GM23338 (cell line): ENCODE results near the gene MT1F. TPM values are rescaled to one million over a fixed set of nuclear protein-coding genes. Genes with fewer than 3 reads are reported as not detected.

Source experiments
- ATAC-seq: fragments of 200-7000 bp; cut with Tn5 transposase; 3 replicates; pipeline ENCODE4 v1.9.1; 2020
- DNase-seq: peaks from one replicate; pipeline ENCODE4 v3.0.0-alpha.2; 2015; ENCODE audit warnings: low spot score
- H2AFZ ChIP-seq: fragments of 200-600 bp; sonication (generic); 2 replicates; pipeline ENCODE4 v1.8.0; 2016; ENCODE audit warnings: antibody characterized with exemption, mild to moderate bottlenecking, moderate library complexity
- H3F3A ChIP-seq: fragments of 200-600 bp; sonication (generic); replicated peaks from 2 replicates; pipeline ENCODE4 v1.8.0; 2017; ENCODE audit warnings: antibody characterized with exemption, mixed run types, low read depth
- H3K27ac ChIP-seq: fragments of 200-600 bp; sonication (generic); 2 replicates; pipeline ENCODE4 v1.6.1; 2016; ENCODE audit warnings: low read depth
- H3K27me3 ChIP-seq: fragments of 200-600 bp; sonication (generic); 2 replicates; pipeline ENCODE4 v1.8.0; 2016; ENCODE audit warnings: mild to moderate bottlenecking, mixed run types, moderate library complexity; ENCODE audit not compliant: insufficient read depth
- H3K36me3 ChIP-seq: fragments of 200-600 bp; sonication (generic); 2 replicates; pipeline ENCODE4 v1.8.0; 2016; ENCODE audit warnings: mild to moderate bottlenecking; ENCODE audit not compliant: insufficient read depth
- H3K4me1 ChIP-seq: fragments of 200-600 bp; sonication (generic); 2 replicates; pipeline ENCODE4 v1.8.0; 2016; ENCODE audit warnings: mild to moderate bottlenecking, moderate library complexity; ENCODE audit not compliant: insufficient read depth
- H3K4me2 ChIP-seq: fragments of 200-600 bp; sonication (generic); 2 replicates; pipeline ENCODE4 v1.7.1; 2017; ENCODE audit warnings: mixed run types
- H3K4me3 ChIP-seq: fragments of 200-600 bp; sonication (generic); 2 replicates; pipeline ENCODE4 v1.6.1; 2016; ENCODE audit warnings: mixed run types
- H3K79me2 ChIP-seq: fragments of 200-600 bp; sonication (generic); replicated peaks from 2 replicates; pipeline ENCODE4 v1.8.0; 2017; ENCODE audit warnings: mild to moderate bottlenecking; ENCODE audit not compliant: insufficient read depth
- H3K9me2 ChIP-seq: fragments of 200-600 bp; sonication (generic); 2 replicates; pipeline ENCODE4 v1.8.0; 2017; ENCODE audit not compliant: insufficient read depth
- H4K20me1 ChIP-seq: fragments of 200-600 bp; sonication (generic); replicated peaks from 2 replicates; pipeline ENCODE4 v1.8.0; 2017; ENCODE audit warnings: mild to moderate bottlenecking; ENCODE audit not compliant: insufficient read depth
- H3K27ac Mint-ChIP-seq: 2 replicates; pipeline ENCODE4 v1.8.0; 2020; ENCODE audit warnings: inconsistent platforms, mild to moderate bottlenecking, moderate library complexity, mixed read lengths
- H3K27me3 Mint-ChIP-seq: 3 replicates; pipeline ENCODE4 v1.8.0; 2022; ENCODE audit warnings: low read depth, mild to moderate bottlenecking, moderate library complexity, mixed read lengths, inconsistent platforms; ENCODE audit not compliant: insufficient read depth, poor library complexity
- H3K36me3 Mint-ChIP-seq: 3 replicates; pipeline ENCODE4 v1.8.0; 2021; ENCODE audit warnings: low read depth, mild to moderate bottlenecking, inconsistent platforms, moderate library complexity, mixed read lengths
- H3K4me1 Mint-ChIP-seq: 3 replicates; pipeline ENCODE4 v1.8.0; 2020; ENCODE audit warnings: mild to moderate bottlenecking, inconsistent platforms, mixed read lengths
- H3K4me3 Mint-ChIP-seq: 3 replicates; pipeline ENCODE4 v1.8.0; 2021; ENCODE audit warnings: moderate library complexity, mild to moderate bottlenecking, inconsistent platforms, mixed read lengths
- H3K9me3 Mint-ChIP-seq: 3 replicates; pipeline ENCODE4 v1.8.0; 2020; ENCODE audit warnings: moderate library complexity, mild to moderate bottlenecking, inconsistent platforms, mixed read lengths
- CTCF ChIP-seq, 2 experiments: fragments of 200-600 bp in 1 of 2; sonication (generic) in 1 of 2; conservative IDR thresholded peaks; 2 replicates each; pipeline versions ENCODE4 v1.5.1 to v1.6.1; 2016 to 2017; ENCODE audit warnings: antibody characterized with exemption in 2 of 2, low read depth in 2 of 2, mild to moderate bottlenecking in 2 of 2, moderate library complexity in 1 of 2
- POLR2AphosphoS5 ChIP-seq: IDR thresholded peaks from 2 replicates; pipeline ENCODE4 v1.6.1; 2016; ENCODE audit warnings: antibody characterized with exemption, low read depth
- STAT1 ChIP-seq: IDR thresholded peaks from one replicate; pipeline ENCODE4 v1.6.1; 2016; ENCODE audit warnings: antibody characterized with exemption; ENCODE audit not compliant: unreplicated experiment
- ZNF114 ChIP-seq: fragments of 250-450 bp; sonication (Bioruptor Pico); IDR thresholded peaks from 2 replicates; pipeline ENCODE4 v1.5.0; 2020; ENCODE audit warnings: mild to moderate bottlenecking, moderate library complexity
- polyA plus RNA-seq: library from polyadenylated mRNA; unstranded; fragments of >200 nt; fragmentation: Nextera tagmentation; extraction: Ambion mirVana; gene quantifications from 2 replicates; pipeline ENCODE4 v1.2.1, GENCODE V29; 2016
- total RNA-seq: library from RNA; depleted of rRNA; stranded (reverse); fragments of >200 nt; shearing (Covaris generic); gene quantifications from 2 replicates; pipeline ENCODE4 v1.2.3, GENCODE V29; 2014
- TF ChIP-seq, protein P1 (sequence below): IDR thresholded peaks from 2 replicates; pipeline ENCODE4 v1.6.1; 2016; ENCODE audit warnings: antibody characterized with exemption
- TF ChIP-seq, protein P2 (sequence below): fragments of 250-450 bp; sonication (Bioruptor Pico); IDR thresholded peaks from 2 replicates; pipeline ENCODE4 v1.5.0; 2020; ENCODE audit warnings: mild to moderate bottlenecking, moderate library complexity

Gene MT1F
- total and polyA plus RNA-seq, 2 experiments from 2014 or later = 7.4 to 107 TPM

- no peak overlapping the region for H3K27ac ChIP-seq
- H3K4me1 ChIP-seq = peaks cover 17% of the 10 kb centered on the region; the same call in 1 of the 2 replicates
- Mint-ChIP-seq H3K27ac (no peak overlapping the region), H3K27me3 (peaks cover 98% of the 10 kb centered on the region), H3K9me3 (no peaks in the 10 kb centered on the region), H3K36me3 (no peaks in the 10 kb centered on the region), H3K4me1 (peaks cover 34% of the 10 kb centered on the region), H3K4me3 (peak overlapping the region; percentile 64)
- peaks cover 13% of the 10 kb centered on the region; the same call in 1 of the 2 replicates for H3F3A ChIP-seq
- H3K27me3 ChIP-seq = peaks cover 100% of the 10 kb centered on the region
- no peaks in the 10 kb centered on the region for H3K36me3 ChIP-seq
- H3K4me2 ChIP-seq = peak overlapping the region; percentile 84
- H3K4me3 ChIP-seq = peak overlapping the region; percentile 61
- peak; percentile 79 for DNase-seq
- TF ChIP-seq ZNF114 (CRISPR knock-in tag) = no peak
- no peak for TF ChIP-seq POLR2AphosphoS5
- TF ChIP-seq, protein P1, sequence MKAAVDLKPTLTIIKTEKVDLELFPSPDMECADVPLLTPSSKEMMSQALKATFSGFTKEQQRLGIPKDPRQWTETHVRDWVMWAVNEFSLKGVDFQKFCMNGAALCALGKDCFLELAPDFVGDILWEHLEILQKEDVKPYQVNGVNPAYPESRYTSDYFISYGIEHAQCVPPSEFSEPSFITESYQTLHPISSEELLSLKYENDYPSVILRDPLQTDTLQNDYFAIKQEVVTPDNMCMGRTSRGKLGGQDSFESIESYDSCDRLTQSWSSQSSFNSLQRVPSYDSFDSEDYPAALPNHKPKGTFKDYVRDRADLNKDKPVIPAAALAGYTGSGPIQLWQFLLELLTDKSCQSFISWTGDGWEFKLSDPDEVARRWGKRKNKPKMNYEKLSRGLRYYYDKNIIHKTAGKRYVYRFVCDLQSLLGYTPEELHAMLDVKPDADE = no peak
- peak; percentile 38 to 51 for TF ChIP-seq CTCF (conservative IDR thresholded peaks at IDR 0.05; ENCODE audit: low read depth in 2 of 2)
- no peak for TF ChIP-seq STAT1
- TF ChIP-seq, protein P2, sequence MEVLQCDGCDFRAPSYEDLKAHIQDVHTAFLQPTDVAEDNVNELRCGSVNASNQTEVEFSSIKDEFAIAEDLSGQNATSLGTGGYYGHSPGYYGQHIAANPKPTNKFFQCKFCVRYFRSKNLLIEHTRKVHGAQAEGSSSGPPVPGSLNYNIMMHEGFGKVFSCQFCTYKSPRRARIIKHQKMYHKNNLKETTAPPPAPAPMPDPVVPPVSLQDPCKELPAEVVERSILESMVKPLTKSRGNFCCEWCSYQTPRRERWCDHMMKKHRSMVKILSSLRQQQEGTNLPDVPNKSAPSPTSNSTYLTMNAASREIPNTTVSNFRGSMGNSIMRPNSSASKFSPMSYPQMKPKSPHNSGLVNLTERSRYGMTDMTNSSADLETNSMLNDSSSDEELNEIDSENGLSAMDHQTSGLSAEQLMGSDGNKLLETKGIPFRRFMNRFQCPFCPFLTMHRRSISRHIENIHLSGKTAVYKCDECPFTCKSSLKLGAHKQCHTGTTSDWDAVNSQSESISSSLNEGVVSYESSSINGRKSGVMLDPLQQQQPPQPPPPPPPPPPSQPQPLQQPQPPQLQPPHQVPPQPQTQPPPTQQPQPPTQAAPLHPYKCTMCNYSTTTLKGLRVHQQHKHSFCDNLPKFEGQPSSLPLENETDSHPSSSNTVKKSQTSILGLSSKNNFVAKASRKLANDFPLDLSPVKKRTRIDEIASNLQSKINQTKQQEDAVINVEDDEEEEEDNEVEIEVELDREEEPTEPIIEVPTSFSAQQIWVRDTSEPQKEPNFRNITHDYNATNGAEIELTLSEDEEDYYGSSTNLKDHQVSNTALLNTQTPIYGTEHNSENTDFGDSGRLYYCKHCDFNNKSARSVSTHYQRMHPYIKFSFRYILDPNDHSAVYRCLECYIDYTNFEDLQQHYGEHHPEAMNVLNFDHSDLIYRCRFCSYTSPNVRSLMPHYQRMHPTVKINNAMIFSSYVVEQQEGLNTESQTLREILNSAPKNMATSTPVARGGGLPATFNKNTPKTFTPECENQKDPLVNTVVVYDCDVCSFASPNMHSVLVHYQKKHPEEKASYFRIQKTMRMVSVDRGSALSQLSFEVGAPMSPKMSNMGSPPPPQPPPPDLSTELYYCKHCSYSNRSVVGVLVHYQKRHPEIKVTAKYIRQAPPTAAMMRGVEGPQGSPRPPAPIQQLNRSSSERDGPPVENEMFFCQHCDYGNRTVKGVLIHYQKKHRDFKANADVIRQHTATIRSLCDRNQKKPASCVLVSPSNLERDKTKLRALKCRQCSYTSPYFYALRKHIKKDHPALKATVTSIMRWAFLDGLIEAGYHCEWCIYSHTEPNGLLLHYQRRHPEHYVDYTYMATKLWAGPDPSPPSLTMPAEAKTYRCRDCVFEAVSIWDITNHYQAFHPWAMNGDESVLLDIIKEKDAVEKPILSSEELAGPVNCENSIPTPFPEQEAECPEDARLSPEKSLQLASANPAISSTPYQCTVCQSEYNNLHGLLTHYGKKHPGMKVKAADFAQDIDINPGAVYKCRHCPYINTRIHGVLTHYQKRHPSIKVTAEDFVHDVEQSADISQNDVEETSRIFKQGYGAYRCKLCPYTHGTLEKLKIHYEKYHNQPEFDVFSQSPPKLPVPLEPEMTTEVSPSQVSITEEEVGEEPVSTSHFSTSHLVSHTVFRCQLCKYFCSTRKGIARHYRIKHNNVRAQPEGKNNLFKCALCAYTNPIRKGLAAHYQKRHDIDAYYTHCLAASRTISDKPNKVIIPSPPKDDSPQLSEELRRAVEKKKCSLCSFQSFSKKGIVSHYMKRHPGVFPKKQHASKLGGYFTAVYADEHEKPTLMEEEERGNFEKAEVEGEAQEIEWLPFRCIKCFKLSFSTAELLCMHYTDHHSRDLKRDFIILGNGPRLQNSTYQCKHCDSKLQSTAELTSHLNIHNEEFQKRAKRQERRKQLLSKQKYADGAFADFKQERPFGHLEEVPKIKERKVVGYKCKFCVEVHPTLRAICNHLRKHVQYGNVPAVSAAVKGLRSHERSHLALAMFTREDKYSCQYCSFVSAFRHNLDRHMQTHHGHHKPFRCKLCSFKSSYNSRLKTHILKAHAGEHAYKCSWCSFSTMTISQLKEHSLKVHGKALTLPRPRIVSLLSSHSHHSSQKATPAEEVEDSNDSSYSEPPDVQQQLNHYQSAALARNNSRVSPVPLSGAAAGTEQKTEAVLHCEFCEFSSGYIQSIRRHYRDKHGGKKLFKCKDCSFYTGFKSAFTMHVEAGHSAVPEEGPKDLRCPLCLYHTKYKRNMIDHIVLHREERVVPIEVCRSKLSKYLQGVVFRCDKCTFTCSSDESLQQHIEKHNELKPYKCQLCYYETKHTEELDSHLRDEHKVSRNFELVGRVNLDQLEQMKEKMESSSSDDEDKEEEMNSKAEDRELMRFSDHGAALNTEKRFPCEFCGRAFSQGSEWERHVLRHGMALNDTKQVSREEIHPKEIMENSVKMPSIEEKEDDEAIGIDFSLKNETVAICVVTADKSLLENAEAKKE = no peak
- no peaks in the 10 kb centered on the region for H3K79me2 ChIP-seq
- H4K20me1 ChIP-seq = no peaks in the 10 kb centered on the region
- ATAC-seq = peak; percentile 79
- peak overlapping the region; percentile 84 for H2AFZ ChIP-seq
- H3K9me2 ChIP-seq = no peaks in the 10 kb centered on the region
These were observed 14.5 kb upstream of the MT1F start for GRCh38 chr16:56643080-56643778.
